Measurements from ENCODE around the gene RABGAP1L.

RABGAP1L gene

DNA sequence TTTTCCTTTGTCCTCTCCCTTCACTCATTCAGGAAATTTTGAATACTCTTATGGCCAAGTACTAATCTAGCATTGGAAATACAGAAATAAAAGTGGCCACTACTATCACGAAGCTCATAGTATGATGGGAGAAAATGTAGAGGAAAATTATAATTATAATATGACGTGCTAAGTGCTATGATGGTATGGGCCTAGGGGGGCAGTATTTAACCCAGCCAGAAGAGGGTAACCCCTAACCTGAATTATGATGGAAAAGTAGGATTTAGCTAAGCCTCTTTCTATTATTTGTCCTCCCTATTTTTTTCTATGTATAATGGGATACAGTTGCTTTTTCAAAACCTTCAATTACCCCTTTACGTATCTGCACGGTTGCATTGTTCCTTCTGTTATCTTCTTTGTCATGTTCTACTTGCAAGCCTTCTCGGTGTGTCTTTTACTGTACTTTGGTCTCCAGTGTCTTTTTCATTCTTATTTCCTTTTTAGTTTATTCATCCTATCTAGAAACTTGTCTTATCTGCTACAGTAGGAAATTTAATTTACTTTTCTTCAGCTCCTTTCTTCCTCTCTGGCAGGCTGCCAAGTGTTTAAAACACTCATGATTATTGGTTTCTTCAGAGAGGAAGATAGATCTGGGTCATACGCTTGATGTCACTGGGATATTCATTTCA is 199.6 kb downstream of the RABGAP1L start:
- H2AFZ ChIP-seq, result no peak overlapping the region
- no peak overlapping the region for H3K4me2 ChIP-seq (ENCODE audit: low read length)
- H3K27ac ChIP-seq, result no peak overlapping the region
- no peaks in the 10 kb centered on the region for H3K79me2 ChIP-seq
- no peaks in the 10 kb centered on the region for H3K27me3 ChIP-seq (ENCODE audit: control insufficient read depth, insufficient read depth, low read length)
- TF ChIP-seq, protein P1, sequence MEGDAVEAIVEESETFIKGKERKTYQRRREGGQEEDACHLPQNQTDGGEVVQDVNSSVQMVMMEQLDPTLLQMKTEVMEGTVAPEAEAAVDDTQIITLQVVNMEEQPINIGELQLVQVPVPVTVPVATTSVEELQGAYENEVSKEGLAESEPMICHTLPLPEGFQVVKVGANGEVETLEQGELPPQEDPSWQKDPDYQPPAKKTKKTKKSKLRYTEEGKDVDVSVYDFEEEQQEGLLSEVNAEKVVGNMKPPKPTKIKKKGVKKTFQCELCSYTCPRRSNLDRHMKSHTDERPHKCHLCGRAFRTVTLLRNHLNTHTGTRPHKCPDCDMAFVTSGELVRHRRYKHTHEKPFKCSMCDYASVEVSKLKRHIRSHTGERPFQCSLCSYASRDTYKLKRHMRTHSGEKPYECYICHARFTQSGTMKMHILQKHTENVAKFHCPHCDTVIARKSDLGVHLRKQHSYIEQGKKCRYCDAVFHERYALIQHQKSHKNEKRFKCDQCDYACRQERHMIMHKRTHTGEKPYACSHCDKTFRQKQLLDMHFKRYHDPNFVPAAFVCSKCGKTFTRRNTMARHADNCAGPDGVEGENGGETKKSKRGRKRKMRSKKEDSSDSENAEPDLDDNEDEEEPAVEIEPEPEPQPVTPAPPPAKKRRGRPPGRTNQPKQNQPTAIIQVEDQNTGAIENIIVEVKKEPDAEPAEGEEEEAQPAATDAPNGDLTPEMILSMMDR (IDR thresholded peaks at IDR 0.05), result no peak
- no peaks in the 10 kb centered on the region for H3K9me3 ChIP-seq (ENCODE audit: control insufficient read depth, low read length)
- no peak overlapping the region for H3K4me3 ChIP-seq (ENCODE audit: low read depth, low read length)
- no peaks in the 10 kb centered on the region for H3K4me1 ChIP-seq
- no peak overlapping the region for H3K9ac ChIP-seq
- H3K36me3 ChIP-seq (ENCODE audit: control insufficient read depth, insufficient read depth, low read length), result no peaks in the 10 kb centered on the region

DNA sequence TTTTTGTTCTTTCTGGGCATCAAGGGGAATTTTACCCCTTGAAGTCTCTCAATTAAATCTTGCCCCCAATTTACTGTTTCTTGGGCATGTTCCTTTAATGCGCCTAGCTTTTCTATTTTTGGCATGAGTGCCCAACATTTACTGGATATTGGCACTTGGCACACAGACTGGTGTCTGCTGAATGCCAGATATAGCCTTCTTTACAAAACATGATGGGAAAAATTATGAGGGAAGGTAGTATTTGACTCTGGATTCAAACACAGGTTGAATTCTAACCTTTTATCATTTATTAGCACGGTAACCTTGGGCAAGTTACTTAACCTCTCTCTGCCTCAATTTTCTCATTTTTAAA is 200.1 kb downstream of the RABGAP1L start:
- H3K36me3 ChIP-seq (ENCODE audit: control insufficient read depth, insufficient read depth, low read length), result no peaks in the 10 kb centered on the region
- H3K27ac ChIP-seq, result no peak overlapping the region
- no peaks in the 10 kb centered on the region for H3K9me3 ChIP-seq (ENCODE audit: control insufficient read depth, low read length)

DNA sequence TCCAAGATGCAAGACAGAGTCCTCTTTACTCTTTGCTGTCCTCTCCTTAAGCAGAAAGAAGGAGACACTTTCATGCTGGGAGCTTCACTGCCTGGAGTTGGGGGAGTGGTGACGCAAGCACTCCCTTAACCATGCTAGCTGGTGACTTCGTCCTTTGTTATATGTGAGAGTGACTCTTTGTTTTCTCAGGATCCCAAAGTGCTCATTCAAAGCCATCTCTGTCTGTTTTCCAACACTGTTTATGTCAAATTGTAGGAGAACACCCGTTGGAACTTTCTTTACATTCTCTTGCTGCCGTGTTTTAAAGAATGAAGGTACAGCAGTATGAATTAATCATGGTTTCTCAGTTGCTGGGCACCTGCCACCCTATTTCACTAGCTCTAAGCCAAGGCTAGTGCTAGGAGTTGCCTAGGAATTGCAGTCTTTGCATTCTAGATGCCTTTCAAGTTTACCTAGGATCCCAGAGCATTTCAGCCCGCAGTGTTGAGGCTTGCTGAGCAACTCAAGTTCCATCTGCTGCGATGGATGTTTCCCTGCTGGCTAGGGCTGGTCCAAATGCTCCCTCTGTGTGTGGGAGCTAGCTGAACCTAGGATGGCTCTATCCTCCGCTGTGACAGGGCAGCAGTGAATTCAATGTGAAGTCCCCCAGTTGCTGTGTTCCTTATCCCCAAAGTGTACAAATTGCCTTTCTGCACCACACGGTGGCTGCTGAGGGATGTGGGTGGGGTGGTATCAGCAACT is 205.8 kb downstream of the RABGAP1L start:
- Histone ChIP-seq H3K36me3 (ENCODE audit: control insufficient read depth, insufficient read depth, low read length) (no peaks in the 10 kb centered on the region), H3K27ac (no peak overlapping the region), H3K9ac (no peak overlapping the region), H3K27me3 (ENCODE audit: control insufficient read depth, insufficient read depth, low read length) (no peaks in the 10 kb centered on the region), H3K4me2 (ENCODE audit: low read length) (no peak overlapping the region), H3K4me1 (no peaks in the 10 kb centered on the region), H2AFZ (no peak overlapping the region), H3K79me2 (no peaks in the 10 kb centered on the region), H3K9me3 (ENCODE audit: control insufficient read depth, low read length) (no peaks in the 10 kb centered on the region), H3K4me3 (ENCODE audit: low read depth, low read length) (no peak overlapping the region)
- TF ChIP-seq, protein P1 (IDR thresholded peaks at IDR 0.05), result no peak

More for the DNA sequence above, 200.1 kb downstream of the RABGAP1L start:
- no peaks in the 10 kb centered on the region for H3K27me3 ChIP-seq (ENCODE audit: control insufficient read depth, insufficient read depth, low read length)
- no peak overlapping the region for H3K4me2 ChIP-seq (ENCODE audit: low read length)
- TF ChIP-seq, protein P1 (IDR thresholded peaks at IDR 0.05), result no peak
- no peaks in the 10 kb centered on the region for H3K79me2 ChIP-seq
- no peaks in the 10 kb centered on the region for H3K4me1 ChIP-seq
- no peak overlapping the region for H2AFZ ChIP-seq
- no peak overlapping the region for H3K9ac ChIP-seq
- H3K4me3 ChIP-seq (ENCODE audit: low read depth, low read length), result no peak overlapping the region

DNA sequence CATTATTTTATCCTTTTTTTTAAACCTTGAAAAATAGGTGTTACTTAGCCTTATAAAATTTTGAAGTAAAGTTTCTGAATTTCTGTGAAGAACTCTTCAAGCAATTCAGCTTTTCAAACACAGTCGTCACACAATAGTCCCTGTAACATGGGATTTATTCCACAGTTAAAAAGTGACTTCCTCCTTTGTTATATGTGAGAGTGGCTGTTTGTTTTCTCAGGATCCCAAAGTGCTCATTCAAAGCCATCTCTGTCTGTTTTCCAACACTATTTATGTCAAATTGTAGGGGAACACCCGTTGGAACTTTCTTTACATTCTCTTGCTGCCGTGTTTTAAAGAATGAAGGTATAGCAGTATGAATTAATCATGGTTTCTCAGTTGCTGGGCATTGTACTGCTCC is 207.6 kb downstream of the RABGAP1L start:
- Histone ChIP-seq H3K9ac (no peak overlapping the region), H3K27ac (no peak overlapping the region), H3K79me2 (no peaks in the 10 kb centered on the region), H3K4me3 (ENCODE audit: low read depth, low read length) (no peak overlapping the region), H3K4me1 (no peaks in the 10 kb centered on the region), H3K4me2 (ENCODE audit: low read length) (no peak overlapping the region), H3K36me3 (ENCODE audit: control insufficient read depth, insufficient read depth, low read length) (no peaks in the 10 kb centered on the region), H2AFZ (no peak overlapping the region), H3K27me3 (ENCODE audit: control insufficient read depth, insufficient read depth, low read length) (no peaks in the 10 kb centered on the region), H3K9me3 (ENCODE audit: control insufficient read depth, low read length) (no peaks in the 10 kb centered on the region)
- TF ChIP-seq, protein P1 (IDR thresholded peaks at IDR 0.05), result no peak
